HG02571 (cell line): ENCODE results near the gene TAMM41.
"Not testable (repeated sequence)": the region's sequence is repeated elsewhere in the genome, so short reads cannot be mapped to it uniquely, and the experiment has no call there.

ENCODE experiments used
- ATAC-seq: cut with Tn5 transposase; IDR thresholded peaks from one replicate; pipeline ENCODE4 v1.9.1; 2021; ENCODE audit warnings: mild to moderate bottlenecking, moderate library complexity; ENCODE audit not compliant: unreplicated experiment

The TAMM41 gene

GRCh38 chr3:11769704-11770476 is 76.8 kb downstream of the TAMM41 start:
- no peak for ATAC-seq

DNA sequence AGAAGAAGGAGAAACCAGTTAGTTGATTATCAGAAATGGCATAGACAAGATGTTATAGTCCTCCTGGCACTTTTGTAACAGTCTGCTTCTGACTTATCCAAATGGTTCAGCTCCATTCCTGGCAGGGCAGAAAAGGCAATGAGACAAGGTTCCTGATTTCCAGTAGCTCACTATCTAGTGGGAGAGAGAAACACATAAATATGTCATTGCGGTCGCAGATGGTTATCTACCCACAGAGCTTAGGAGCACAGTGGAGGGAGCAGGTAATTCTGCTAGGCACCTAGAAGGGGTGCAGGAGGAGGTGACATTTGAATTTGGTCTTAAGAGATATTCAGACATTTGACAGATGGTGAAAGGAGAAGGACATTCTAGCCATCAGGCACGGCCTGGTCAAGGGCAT is 78.1 kb downstream of the TAMM41 start:
- ATAC-seq = no peak

DNA sequence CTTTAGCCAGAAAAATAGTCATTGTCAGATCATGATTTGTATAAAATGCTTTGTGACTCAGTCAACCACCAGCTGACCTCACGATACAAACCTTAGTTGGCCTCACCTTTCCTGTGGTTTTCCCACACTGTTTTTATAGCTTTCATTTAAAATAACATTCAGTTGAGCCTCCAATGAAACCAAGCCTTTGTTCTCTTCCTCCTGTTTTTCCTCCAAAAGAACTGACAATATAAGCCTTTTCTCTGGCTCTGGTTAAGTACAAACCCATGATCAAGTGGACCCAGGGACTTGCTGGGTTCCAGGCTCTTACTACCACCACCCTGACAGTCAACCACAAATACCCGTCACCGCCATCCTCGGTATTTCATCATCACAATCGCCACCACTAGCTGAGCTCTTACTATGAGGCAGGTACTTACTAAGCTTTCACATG is 81.7 kb downstream of the TAMM41 start:
- ATAC-seq = no peak

DNA sequence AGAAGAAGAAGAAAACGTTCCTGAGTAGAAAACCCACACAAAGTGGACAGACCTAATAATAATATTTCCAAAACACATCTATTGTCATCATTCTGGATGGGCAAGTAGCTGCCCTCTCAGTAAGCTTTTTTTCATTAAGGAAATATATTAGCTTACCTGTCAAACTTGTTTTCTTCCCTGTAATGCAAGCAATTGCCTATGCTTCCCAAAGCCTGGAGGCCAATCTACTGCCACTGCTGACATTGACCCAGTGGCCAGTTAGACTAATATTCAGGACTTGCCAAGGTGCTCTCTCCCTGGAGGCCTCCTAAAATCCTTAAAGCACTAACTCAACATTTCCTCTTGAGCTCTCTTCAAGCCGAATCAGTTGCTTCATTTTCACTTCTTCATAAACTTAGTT is 86.7 kb downstream of the TAMM41 start:
- ATAC-seq = no peak

DNA sequence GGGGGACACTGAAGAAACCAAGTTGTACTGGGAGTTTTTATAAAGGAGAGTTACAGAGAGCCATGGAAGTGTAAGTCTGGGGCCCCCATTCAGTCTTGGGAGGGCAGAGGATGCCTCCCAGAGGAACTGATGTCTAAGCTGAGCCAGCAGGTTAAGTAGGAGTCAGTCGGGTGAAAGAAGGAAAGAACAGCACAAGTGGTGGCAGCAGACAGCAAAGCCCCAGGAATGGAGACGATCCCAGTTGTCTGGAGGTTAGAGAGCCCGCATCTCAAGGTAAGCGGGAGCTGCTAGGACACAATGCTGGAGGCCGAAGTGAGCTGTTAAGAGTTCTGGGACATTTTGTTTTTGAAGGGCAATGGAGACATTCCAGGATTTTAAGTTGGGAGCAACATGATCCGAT is 88.8 kb downstream of the TAMM41 start:
- no peak for ATAC-seq

GRCh38 chr3:11757441-11757875 is 89.2 kb downstream of the TAMM41 start:
- ATAC-seq = no peak

- ATAC-seq = no peak
These were observed 91.4 kb downstream of the TAMM41 start for GRCh38 chr3:11755276-11755675.

DNA sequence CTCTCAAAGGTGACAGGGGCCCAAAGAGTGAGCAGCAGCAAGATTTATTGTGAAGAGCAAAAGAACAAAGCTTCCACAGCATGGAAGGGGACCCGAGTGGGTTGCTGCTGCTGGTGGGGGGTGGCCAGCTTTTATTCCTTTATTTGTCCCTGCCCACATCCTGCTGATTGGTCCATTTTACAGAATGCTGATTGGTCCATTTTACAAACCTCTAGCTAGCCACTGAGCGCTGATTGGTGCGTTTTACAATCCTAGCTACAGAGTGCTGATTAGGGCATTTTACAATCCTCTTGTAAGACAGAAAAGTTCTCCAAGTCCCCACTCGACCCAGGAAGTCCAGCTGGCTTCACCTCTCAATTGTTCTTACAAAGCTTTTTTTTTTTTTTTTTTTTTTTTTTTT is 94.4 kb downstream of the TAMM41 start:
- ATAC-seq = not testable (repeated sequence)

DNA sequence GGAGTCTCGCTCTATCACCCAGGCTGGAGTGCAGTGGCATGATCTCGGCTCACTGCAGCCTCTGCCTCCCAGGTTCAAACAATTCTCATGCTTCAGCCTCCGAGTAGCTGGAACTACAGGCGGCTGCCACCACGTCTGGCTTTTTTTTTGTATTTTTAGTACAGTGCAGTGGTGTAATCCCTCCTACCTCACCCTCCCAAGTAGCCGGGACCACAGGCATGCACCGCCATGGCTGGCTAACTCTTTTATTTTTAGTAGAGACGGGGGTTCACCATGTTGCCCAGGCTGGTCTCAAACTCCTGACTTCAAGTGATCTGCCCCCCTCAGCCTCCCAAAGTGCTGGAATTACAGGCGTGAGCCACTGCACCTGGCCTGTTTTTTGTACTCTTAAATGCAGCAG is 98.4 kb downstream of the TAMM41 start:
- ATAC-seq = not testable (repeated sequence)
